C4-2B (cell line): ENCODE measurements around the gene SPSB1.

Source experiments
- ZFX ChIP-seq: fragments of 450-650 bp; IDR thresholded peaks from 2 replicates; pipeline ENCODE4 v1.6.1; 2017
- TF ChIP-seq, protein P1 (sequence below): fragments of 450-650 bp; conservative IDR thresholded peaks from 2 replicates; pipeline ENCODE4 v1.5.1; 2017; ENCODE audit warnings: mild to moderate bottlenecking

DNA sequence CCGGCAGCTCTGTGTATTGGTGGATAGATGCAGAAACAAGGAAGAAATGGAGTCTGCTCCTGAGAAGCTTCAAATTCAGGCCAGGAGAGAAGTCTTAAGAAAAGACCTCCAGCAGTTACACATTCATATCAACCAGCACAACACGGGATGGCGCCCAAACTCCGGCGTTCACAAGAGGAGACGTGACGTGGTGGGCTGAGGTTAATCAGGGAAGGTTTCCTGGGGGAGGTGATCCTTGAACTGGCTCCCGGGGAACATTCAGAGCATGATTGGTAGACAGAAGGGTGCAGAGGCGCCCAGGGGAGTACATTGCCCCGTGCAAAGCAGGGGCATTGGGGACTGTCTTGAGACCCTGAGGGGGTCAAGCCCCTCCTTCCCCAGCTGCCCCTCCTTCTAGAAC is 27.7 kb upstream of the SPSB1 start:
- TF ChIP-seq, protein P1, sequence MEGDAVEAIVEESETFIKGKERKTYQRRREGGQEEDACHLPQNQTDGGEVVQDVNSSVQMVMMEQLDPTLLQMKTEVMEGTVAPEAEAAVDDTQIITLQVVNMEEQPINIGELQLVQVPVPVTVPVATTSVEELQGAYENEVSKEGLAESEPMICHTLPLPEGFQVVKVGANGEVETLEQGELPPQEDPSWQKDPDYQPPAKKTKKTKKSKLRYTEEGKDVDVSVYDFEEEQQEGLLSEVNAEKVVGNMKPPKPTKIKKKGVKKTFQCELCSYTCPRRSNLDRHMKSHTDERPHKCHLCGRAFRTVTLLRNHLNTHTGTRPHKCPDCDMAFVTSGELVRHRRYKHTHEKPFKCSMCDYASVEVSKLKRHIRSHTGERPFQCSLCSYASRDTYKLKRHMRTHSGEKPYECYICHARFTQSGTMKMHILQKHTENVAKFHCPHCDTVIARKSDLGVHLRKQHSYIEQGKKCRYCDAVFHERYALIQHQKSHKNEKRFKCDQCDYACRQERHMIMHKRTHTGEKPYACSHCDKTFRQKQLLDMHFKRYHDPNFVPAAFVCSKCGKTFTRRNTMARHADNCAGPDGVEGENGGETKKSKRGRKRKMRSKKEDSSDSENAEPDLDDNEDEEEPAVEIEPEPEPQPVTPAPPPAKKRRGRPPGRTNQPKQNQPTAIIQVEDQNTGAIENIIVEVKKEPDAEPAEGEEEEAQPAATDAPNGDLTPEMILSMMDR: no peak
- TF ChIP-seq ZFX: no peak
